ENCODE data around the gene UBE4A. TPM values are rescaled to one million over a fixed set of nuclear protein-coding genes. Genes with fewer than 3 reads are reported as not detected.

Gene UBE4A
- total and polyA plus RNA-seq, 2 experiments from 2014 or later: 11.8 to 42.2 TPM

DNA sequence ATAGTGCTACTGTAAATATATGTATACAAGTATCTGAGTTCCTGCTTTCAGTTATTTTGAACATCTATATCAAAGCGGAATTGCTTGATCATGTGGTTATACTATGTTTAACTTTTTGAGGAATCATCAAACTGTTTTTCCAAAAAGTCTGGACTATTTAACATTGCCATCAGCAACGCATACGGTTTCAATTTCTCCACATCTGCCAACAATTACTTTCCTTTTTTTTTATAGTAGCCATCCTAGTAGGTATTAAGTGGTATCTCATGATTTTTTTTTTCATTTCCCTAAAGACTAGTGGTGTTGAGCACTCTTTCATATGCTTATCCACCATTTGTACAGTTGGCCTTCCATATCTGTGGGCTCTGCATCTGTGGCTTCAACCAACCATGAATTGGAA is 1.3 kb upstream of the UBE4A start:
- Mint-ChIP-seq H3K27me3 (ENCODE audit: insufficient read depth, low read depth, poor library complexity) (peaks cover 10% of the 10 kb centered on the region), H3K27ac (no peak overlapping the region), H3K4me3 (no peak overlapping the region), H3K9me3 (no peaks in the 10 kb centered on the region; the same call in 2 of the 3 replicates), H3K36me3 (ENCODE audit: low read depth) (no peaks in the 10 kb centered on the region), H3K4me1 (no peaks in the 10 kb centered on the region; the same call in 2 of the 3 replicates)
- Histone ChIP-seq H3K4me1 (ENCODE audit: insufficient read depth) (peaks cover 4% of the 10 kb centered on the region; the same call in 1 of the 2 replicates), H3K36me3 (ENCODE audit: insufficient read depth) (no peaks in the 10 kb centered on the region), H3K27me3 (ENCODE audit: insufficient read depth) (no peaks in the 10 kb centered on the region), H3K9me2 (ENCODE audit: insufficient read depth) (no peaks in the 10 kb centered on the region), H3K4me3 (no peak overlapping the region), H3K27ac (ENCODE audit: low read depth) (no peak overlapping the region), H3K4me2 (no peak overlapping the region), H3K79me2 (replicated peaks; ENCODE audit: insufficient read depth) (peaks cover 35% of the 10 kb centered on the region), H4K20me1 (replicated peaks; ENCODE audit: insufficient read depth) (peaks cover 6% of the 10 kb centered on the region), H2AFZ (no peak overlapping the region), H3F3A (replicated peaks; ENCODE audit: low read depth) (0 out of 2 replicates have a peak, but pooled peaks cover 3% of the 10 kb centered on the region)
- TF ChIP-seq ZNF114 (CRISPR knock-in tag; IDR thresholded peaks at IDR 0.05) (no peak), POLR2AphosphoS5 (IDR thresholded peaks at IDR 0.05; ENCODE audit: low read depth) (no peak), CREB1 (CRISPR knock-in tag; IDR thresholded peaks at IDR 0.05; ENCODE audit: low read depth) (no peak), STAT1 (IDR thresholded peaks at IDR 0.05; ENCODE audit: unreplicated experiment) (no peak), NANOG (IDR thresholded peaks at IDR 0.05; ENCODE audit: borderline replicate concordance) (no peak), JUNB (IDR thresholded peaks at IDR 0.05; ENCODE audit: unreplicated experiment) (no peak), EZH2 (IDR thresholded peaks at IDR 0.05; ENCODE audit: low read depth, unreplicated experiment) (no peak), ZNF331 (CRISPR knock-in tag; IDR thresholded peaks at IDR 0.05; ENCODE audit: low read depth) (no peak), EZH2phosphoT487 (IDR thresholded peaks at IDR 0.05; ENCODE audit: unreplicated experiment) (no peak)
- TF ChIP-seq, protein P1, sequence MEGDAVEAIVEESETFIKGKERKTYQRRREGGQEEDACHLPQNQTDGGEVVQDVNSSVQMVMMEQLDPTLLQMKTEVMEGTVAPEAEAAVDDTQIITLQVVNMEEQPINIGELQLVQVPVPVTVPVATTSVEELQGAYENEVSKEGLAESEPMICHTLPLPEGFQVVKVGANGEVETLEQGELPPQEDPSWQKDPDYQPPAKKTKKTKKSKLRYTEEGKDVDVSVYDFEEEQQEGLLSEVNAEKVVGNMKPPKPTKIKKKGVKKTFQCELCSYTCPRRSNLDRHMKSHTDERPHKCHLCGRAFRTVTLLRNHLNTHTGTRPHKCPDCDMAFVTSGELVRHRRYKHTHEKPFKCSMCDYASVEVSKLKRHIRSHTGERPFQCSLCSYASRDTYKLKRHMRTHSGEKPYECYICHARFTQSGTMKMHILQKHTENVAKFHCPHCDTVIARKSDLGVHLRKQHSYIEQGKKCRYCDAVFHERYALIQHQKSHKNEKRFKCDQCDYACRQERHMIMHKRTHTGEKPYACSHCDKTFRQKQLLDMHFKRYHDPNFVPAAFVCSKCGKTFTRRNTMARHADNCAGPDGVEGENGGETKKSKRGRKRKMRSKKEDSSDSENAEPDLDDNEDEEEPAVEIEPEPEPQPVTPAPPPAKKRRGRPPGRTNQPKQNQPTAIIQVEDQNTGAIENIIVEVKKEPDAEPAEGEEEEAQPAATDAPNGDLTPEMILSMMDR (conservative IDR thresholded peaks at IDR 0.05; ENCODE audit: low read depth in 2 of 2): no peak
- TF ChIP-seq, protein P2, sequence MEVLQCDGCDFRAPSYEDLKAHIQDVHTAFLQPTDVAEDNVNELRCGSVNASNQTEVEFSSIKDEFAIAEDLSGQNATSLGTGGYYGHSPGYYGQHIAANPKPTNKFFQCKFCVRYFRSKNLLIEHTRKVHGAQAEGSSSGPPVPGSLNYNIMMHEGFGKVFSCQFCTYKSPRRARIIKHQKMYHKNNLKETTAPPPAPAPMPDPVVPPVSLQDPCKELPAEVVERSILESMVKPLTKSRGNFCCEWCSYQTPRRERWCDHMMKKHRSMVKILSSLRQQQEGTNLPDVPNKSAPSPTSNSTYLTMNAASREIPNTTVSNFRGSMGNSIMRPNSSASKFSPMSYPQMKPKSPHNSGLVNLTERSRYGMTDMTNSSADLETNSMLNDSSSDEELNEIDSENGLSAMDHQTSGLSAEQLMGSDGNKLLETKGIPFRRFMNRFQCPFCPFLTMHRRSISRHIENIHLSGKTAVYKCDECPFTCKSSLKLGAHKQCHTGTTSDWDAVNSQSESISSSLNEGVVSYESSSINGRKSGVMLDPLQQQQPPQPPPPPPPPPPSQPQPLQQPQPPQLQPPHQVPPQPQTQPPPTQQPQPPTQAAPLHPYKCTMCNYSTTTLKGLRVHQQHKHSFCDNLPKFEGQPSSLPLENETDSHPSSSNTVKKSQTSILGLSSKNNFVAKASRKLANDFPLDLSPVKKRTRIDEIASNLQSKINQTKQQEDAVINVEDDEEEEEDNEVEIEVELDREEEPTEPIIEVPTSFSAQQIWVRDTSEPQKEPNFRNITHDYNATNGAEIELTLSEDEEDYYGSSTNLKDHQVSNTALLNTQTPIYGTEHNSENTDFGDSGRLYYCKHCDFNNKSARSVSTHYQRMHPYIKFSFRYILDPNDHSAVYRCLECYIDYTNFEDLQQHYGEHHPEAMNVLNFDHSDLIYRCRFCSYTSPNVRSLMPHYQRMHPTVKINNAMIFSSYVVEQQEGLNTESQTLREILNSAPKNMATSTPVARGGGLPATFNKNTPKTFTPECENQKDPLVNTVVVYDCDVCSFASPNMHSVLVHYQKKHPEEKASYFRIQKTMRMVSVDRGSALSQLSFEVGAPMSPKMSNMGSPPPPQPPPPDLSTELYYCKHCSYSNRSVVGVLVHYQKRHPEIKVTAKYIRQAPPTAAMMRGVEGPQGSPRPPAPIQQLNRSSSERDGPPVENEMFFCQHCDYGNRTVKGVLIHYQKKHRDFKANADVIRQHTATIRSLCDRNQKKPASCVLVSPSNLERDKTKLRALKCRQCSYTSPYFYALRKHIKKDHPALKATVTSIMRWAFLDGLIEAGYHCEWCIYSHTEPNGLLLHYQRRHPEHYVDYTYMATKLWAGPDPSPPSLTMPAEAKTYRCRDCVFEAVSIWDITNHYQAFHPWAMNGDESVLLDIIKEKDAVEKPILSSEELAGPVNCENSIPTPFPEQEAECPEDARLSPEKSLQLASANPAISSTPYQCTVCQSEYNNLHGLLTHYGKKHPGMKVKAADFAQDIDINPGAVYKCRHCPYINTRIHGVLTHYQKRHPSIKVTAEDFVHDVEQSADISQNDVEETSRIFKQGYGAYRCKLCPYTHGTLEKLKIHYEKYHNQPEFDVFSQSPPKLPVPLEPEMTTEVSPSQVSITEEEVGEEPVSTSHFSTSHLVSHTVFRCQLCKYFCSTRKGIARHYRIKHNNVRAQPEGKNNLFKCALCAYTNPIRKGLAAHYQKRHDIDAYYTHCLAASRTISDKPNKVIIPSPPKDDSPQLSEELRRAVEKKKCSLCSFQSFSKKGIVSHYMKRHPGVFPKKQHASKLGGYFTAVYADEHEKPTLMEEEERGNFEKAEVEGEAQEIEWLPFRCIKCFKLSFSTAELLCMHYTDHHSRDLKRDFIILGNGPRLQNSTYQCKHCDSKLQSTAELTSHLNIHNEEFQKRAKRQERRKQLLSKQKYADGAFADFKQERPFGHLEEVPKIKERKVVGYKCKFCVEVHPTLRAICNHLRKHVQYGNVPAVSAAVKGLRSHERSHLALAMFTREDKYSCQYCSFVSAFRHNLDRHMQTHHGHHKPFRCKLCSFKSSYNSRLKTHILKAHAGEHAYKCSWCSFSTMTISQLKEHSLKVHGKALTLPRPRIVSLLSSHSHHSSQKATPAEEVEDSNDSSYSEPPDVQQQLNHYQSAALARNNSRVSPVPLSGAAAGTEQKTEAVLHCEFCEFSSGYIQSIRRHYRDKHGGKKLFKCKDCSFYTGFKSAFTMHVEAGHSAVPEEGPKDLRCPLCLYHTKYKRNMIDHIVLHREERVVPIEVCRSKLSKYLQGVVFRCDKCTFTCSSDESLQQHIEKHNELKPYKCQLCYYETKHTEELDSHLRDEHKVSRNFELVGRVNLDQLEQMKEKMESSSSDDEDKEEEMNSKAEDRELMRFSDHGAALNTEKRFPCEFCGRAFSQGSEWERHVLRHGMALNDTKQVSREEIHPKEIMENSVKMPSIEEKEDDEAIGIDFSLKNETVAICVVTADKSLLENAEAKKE (CRISPR knock-in tag; IDR thresholded peaks at IDR 0.05): no peak
- TF ChIP-seq, protein P3, sequence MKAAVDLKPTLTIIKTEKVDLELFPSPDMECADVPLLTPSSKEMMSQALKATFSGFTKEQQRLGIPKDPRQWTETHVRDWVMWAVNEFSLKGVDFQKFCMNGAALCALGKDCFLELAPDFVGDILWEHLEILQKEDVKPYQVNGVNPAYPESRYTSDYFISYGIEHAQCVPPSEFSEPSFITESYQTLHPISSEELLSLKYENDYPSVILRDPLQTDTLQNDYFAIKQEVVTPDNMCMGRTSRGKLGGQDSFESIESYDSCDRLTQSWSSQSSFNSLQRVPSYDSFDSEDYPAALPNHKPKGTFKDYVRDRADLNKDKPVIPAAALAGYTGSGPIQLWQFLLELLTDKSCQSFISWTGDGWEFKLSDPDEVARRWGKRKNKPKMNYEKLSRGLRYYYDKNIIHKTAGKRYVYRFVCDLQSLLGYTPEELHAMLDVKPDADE (IDR thresholded peaks at IDR 0.05): no peak
- TF ChIP-seq, protein P4, sequence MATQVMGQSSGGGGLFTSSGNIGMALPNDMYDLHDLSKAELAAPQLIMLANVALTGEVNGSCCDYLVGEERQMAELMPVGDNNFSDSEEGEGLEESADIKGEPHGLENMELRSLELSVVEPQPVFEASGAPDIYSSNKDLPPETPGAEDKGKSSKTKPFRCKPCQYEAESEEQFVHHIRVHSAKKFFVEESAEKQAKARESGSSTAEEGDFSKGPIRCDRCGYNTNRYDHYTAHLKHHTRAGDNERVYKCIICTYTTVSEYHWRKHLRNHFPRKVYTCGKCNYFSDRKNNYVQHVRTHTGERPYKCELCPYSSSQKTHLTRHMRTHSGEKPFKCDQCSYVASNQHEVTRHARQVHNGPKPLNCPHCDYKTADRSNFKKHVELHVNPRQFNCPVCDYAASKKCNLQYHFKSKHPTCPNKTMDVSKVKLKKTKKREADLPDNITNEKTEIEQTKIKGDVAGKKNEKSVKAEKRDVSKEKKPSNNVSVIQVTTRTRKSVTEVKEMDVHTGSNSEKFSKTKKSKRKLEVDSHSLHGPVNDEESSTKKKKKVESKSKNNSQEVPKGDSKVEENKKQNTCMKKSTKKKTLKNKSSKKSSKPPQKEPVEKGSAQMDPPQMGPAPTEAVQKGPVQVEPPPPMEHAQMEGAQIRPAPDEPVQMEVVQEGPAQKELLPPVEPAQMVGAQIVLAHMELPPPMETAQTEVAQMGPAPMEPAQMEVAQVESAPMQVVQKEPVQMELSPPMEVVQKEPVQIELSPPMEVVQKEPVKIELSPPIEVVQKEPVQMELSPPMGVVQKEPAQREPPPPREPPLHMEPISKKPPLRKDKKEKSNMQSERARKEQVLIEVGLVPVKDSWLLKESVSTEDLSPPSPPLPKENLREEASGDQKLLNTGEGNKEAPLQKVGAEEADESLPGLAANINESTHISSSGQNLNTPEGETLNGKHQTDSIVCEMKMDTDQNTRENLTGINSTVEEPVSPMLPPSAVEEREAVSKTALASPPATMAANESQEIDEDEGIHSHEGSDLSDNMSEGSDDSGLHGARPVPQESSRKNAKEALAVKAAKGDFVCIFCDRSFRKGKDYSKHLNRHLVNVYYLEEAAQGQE (IDR thresholded peaks at IDR 0.05; ENCODE audit: unreplicated experiment): no peak
- no peak for ATAC-seq
- no peak for DNase-seq (ENCODE audit: low spot score)
